ENCODE results near the gene TNS1. TPM values are rescaled to one million over a fixed set of nuclear protein-coding genes. Genes with fewer than 3 reads are reported as not detected.

Gene TNS1
- total RNA-seq, 4 donors from 2014 or later, result 169 to 316 (median 229) TPM

GRCh38 chr2:217798743-217799562, 203.8 kb downstream of the TNS1 start:
- H3K4me1 ChIP-seq, result peaks cover 4 to 10% of the 10 kb centered on the region in 2 donors
- no peaks in the 10 kb centered on the region for H3K27me3 ChIP-seq
- H3K36me3 ChIP-seq, result peaks cover 17 to 25% of the 10 kb centered on the region in 2 donors
- TF ChIP-seq POLR2A (IDR thresholded peaks at IDR 0.05) (no peak), CTCF (IDR thresholded peaks at IDR 0.05) (no peak)
- H3K4me3 ChIP-seq (replicated peaks in 1 of 3), result no peak overlapping the region
- no peaks in the 10 kb centered on the region for H3K9me3 ChIP-seq
- no peak for DNase-seq
- intact Hi-C loops (cut with DNase I), result no loop called here
- 83 to 87% methylated on average over 14 of the region's 14 CpGs for WGBS, 2 donors
- H3K27ac ChIP-seq, result no peak overlapping the region

GRCh38 chr2:217798191-217798590, 204.6 kb downstream of the TNS1 start:
- TF ChIP-seq POLR2A (IDR thresholded peaks at IDR 0.05) (no peak), CTCF (IDR thresholded peaks at IDR 0.05) (no peak)
- intact Hi-C loops (cut with DNase I), result no loop called here
- H3K27me3 ChIP-seq, result no peaks in the 10 kb centered on the region
- H3K4me3 ChIP-seq (replicated peaks in 1 of 3), result no peak overlapping the region
- no peak for DNase-seq
- peaks cover 9 to 17% of the 10 kb centered on the region in 2 donors for H3K36me3 ChIP-seq
- H3K9me3 ChIP-seq, result no peaks in the 10 kb centered on the region
- WGBS, 2 donors, result 94 to 97% methylated on average over 7 of the region's 7 CpGs
- no peak overlapping the region for H3K27ac ChIP-seq
- H3K4me1 ChIP-seq, result peaks cover 4 to 16% of the 10 kb centered on the region in 2 donors

- no peaks in the 10 kb centered on the region for H3K27me3 ChIP-seq
- no peak overlapping the region for H3K4me3 ChIP-seq (replicated peaks in 1 of 3)
- intact Hi-C loops (cut with DNase I), result no loop called here
- TF ChIP-seq CTCF (IDR thresholded peaks at IDR 0.05) (no peak), POLR2A (IDR thresholded peaks at IDR 0.05) (no peak)
- H3K9me3 ChIP-seq, result no peaks in the 10 kb centered on the region
- peaks cover 4 to 12% of the 10 kb centered on the region in 2 donors for H3K36me3 ChIP-seq
- H3K4me1 ChIP-seq, result peaks cover 4 to 16% of the 10 kb centered on the region in 2 donors
- DNase-seq, result peak; percentile 90 to 94
- WGBS, 2 donors, result 36 to 38% methylated on average over 8 of the region's 8 CpGs
- H3K27ac ChIP-seq, result no peak overlapping the region
Measured at GRCh38 chr2:217797661-217798069, 205.1 kb downstream of the TNS1 start.

- no peak for DNase-seq
- no peaks in the 10 kb centered on the region for H3K9me3 ChIP-seq
- peak overlapping the region in 1 of 3 donors; percentile 30 for H3K27ac ChIP-seq
- intact Hi-C loops (cut with DNase I), result no loop called here
- TF ChIP-seq CTCF (IDR thresholded peaks at IDR 0.05) (no peak), POLR2A (IDR thresholded peaks at IDR 0.05) (no peak)
- no peak overlapping the region for H3K4me3 ChIP-seq (replicated peaks in 1 of 3)
- no peaks in the 10 kb centered on the region for H3K27me3 ChIP-seq
- 50 to 51% methylated on average over 2 to 3 of the region's 3 CpGs for WGBS, 2 donors
- peaks cover 4 to 16% of the 10 kb centered on the region in 2 donors for H3K4me1 ChIP-seq
- H3K36me3 ChIP-seq, result peaks cover 0 to 7% of the 10 kb centered on the region in 2 donors
Measured at GRCh38 chr2:217797165-217797564, 205.6 kb downstream of the TNS1 start.

Measured in thyroid gland (tissue), 4 donors.